Astrocyte (in vitro differentiated cells and primary cell): ENCODE data around the gene REL.

ENCODE experiments used
- EZH2 ChIP-seq: IDR thresholded peaks from 2 replicates; pipeline ENCODE4 v1.6.1; 2012; ENCODE audit warnings: mild to moderate bottlenecking, low read length, inconsistent platforms; ENCODE audit not compliant: insufficient read depth
- TF ChIP-seq, protein P1 (sequence below): IDR thresholded peaks from 2 replicates; pipeline ENCODE4 v1.5.1; 2011; ENCODE audit warnings: low read depth, mild to moderate bottlenecking, inconsistent platforms, low read length, moderate library complexity; ENCODE audit not compliant: insufficient read depth

DNA sequence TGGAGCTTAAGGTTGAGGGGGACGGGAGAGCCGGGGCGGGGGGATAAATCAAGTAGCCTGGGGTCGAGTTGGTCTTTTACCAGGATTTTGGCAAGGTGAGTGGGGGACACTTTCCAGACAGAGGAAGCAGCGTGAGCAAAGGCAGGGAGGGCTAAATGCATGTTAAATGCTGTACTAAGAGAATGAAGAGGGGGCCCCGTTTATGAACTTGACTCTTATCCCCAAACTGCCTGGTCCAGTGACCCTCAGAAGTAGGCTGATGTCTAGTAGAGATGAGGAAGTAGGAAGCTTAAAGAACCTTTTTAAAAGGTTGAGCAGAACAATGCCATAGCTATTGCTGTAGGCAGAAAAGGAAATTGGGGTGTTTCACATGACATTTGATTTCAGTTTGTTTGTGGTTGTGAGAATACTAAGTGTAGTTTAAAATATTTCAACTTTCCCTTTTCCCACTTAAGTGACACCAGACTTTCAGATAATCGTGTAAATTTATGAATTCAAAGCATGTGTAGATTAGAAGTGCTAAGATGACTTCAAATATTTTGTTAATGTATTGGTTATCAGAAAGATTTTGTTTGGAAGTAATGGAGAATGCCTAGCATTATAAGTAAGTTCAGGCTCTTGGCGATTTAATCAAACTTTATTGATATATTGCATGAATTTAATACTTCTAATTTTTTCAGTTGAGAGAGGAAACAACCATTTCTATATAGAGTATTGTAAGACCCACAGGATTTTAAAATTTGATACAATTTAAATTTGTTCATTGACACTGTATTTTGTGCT, 1.8 kb downstream of the REL start:
- TF ChIP-seq, protein P1, sequence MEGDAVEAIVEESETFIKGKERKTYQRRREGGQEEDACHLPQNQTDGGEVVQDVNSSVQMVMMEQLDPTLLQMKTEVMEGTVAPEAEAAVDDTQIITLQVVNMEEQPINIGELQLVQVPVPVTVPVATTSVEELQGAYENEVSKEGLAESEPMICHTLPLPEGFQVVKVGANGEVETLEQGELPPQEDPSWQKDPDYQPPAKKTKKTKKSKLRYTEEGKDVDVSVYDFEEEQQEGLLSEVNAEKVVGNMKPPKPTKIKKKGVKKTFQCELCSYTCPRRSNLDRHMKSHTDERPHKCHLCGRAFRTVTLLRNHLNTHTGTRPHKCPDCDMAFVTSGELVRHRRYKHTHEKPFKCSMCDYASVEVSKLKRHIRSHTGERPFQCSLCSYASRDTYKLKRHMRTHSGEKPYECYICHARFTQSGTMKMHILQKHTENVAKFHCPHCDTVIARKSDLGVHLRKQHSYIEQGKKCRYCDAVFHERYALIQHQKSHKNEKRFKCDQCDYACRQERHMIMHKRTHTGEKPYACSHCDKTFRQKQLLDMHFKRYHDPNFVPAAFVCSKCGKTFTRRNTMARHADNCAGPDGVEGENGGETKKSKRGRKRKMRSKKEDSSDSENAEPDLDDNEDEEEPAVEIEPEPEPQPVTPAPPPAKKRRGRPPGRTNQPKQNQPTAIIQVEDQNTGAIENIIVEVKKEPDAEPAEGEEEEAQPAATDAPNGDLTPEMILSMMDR = no peak
- TF ChIP-seq EZH2 = no peak
